ENCODE results near the gene ANO8. TPM values are rescaled to one million over a fixed set of nuclear protein-coding genes. Genes with fewer than 3 reads are reported as not detected.
A peak's percentile ranks its signal among the peaks of the same experiment; 100 is the strongest.

The ANO8 gene
- total and polyA plus RNA-seq, 12 donors, result 4.4 to 78.0 (median 27.9) TPM

- intact Hi-C loops (cut with DNase I), result no loop called here
- H3K4me1 ChIP-seq (replicated peaks in 1 of 2), result peaks cover 0 to 9% of the 10 kb centered on the region in 2 donors
- no peak overlapping the region for H3K4me3 ChIP-seq
- H3K36me3 ChIP-seq (replicated peaks in 1 of 2), result peaks cover 0 to 40% of the 10 kb centered on the region in 2 donors
- H3K27me3 ChIP-seq, result no peaks in the 10 kb centered on the region
- 88 to 94% (median 90%) methylated on average over 38 to 40 of the region's 40 CpGs for WGBS, 4 donors
- H3K27ac ChIP-seq, result no peak overlapping the region
- no peak for TF ChIP-seq CTCF (IDR thresholded peaks at IDR 0.05)
- no peaks in the 10 kb centered on the region for H3K9me3 ChIP-seq (replicated peaks in 1 of 3)
- no peak for DNase-seq
Measured at GRCh38 chr19:17319473-17320238, 15.0 kb downstream of the ANO8 start.

GRCh38 chr19:17318966-17319365, 15.7 kb downstream of the ANO8 start:
- Histone ChIP-seq H3K9me3 (replicated peaks in 1 of 3) (no peaks in the 10 kb centered on the region), H3K27ac (no peak overlapping the region), H3K27me3 (no peaks in the 10 kb centered on the region), H3K4me1 (replicated peaks in 1 of 2) (peaks cover 0 to 9% of the 10 kb centered on the region in 2 donors), H3K4me3 (no peak overlapping the region), H3K36me3 (replicated peaks in 1 of 2) (peaks cover 0 to 47% of the 10 kb centered on the region in 2 donors)
- no peak for TF ChIP-seq POLR2A (IDR thresholded peaks at IDR 0.05)
- TF ChIP-seq CTCF (IDR thresholded peaks at IDR 0.05), result no peak
- intact Hi-C loops (cut with DNase I), result no loop called here
- 80 to 93% (median 82%) methylated on average over 5 to 6 of the region's 6 CpGs for WGBS, 4 donors
- DNase-seq, result no peak

GRCh38 chr19:17314007-17314593, 20.6 kb downstream of the ANO8 start:
- intact Hi-C loops (cut with DNase I), result no loop called here
- peaks cover 0 to 37% of the 10 kb centered on the region in 2 donors for H3K36me3 ChIP-seq (replicated peaks in 1 of 2)
- H3K27ac ChIP-seq, result no peak overlapping the region
- no peaks in the 10 kb centered on the region for H3K9me3 ChIP-seq (replicated peaks in 1 of 3)
- DNase-seq, result no peak
- H3K27me3 ChIP-seq, result no peaks in the 10 kb centered on the region
- TF ChIP-seq POLR2A (IDR thresholded peaks at IDR 0.05), result no peak
- no peak for TF ChIP-seq CTCF (IDR thresholded peaks at IDR 0.05)
- H3K4me3 ChIP-seq, result no peak overlapping the region
- WGBS, 4 donors, result 87 to 92% (median 91%) methylated on average over 10 to 19 of the region's 19 CpGs
- peaks cover 28 to 31% of the 10 kb centered on the region in 2 donors for H3K4me1 ChIP-seq (replicated peaks in 1 of 2)

GRCh38 chr19:17312189-17313113, 22.2 kb downstream of the ANO8 start:
- peak in 3 of 7 donors; percentile 51 to 75 (median 66) for DNase-seq
- Histone ChIP-seq H3K27me3 (no peaks in the 10 kb centered on the region), H3K27ac (peak overlapping the region in 4 of 5 donors; percentile 24 to 89 (median 71)), H3K4me1 (replicated peaks in 1 of 2) (peaks cover 28 to 31% of the 10 kb centered on the region in 2 donors), H3K4me3 (no peak overlapping the region), H3K9me3 (replicated peaks in 1 of 3) (no peaks in the 10 kb centered on the region), H3K36me3 (replicated peaks in 1 of 2) (peaks cover 0 to 32% of the 10 kb centered on the region in 2 donors)
- intact Hi-C loops (cut with DNase I), result no loop called here
- TF ChIP-seq CTCF (IDR thresholded peaks at IDR 0.05) (no peak), POLR2A (IDR thresholded peaks at IDR 0.05) (peak in 1 of 2 donors; percentile 3)
- 47 to 55% (median 54%) methylated on average over 10 to 20 of the region's 20 CpGs for WGBS, 4 donors

Data from adrenal gland (tissue), 12 donors.